Measurements from ENCODE around the gene NAPG.

Gene NAPG

GRCh38 chr18:10511236-10511635 is 14.6 kb upstream of the NAPG start:
- no peak overlapping the region for H3K9ac ChIP-seq (ENCODE audit: low read depth in 1 of 2, low read length in 2 of 2)
- no peak overlapping the region for H3K4me3 ChIP-seq (ENCODE audit: low read length in 2 of 2)
- H3K4me1 ChIP-seq (ENCODE audit: control insufficient read depth in 2 of 2, insufficient read depth in 2 of 2, low read length in 2 of 2): no peaks in the 10 kb centered on the region
- no peaks in the 10 kb centered on the region for H3K27me3 ChIP-seq (ENCODE audit: control insufficient read depth in 2 of 2, insufficient read depth in 2 of 2, low read length in 2 of 2)
- H3K9me3 ChIP-seq (ENCODE audit: control insufficient read depth in 2 of 2, low read length in 2 of 2): peaks cover 0 to 2% of the 10 kb centered on the region in 2 donors
- no peaks in the 10 kb centered on the region for H3K36me3 ChIP-seq (ENCODE audit: control insufficient read depth in 2 of 2, insufficient read depth in 2 of 2, low read length in 2 of 2)
- no peak overlapping the region for H3K27ac ChIP-seq (ENCODE audit: low read depth in 2 of 2, low read length in 2 of 2)

GRCh38 chr18:10514082-10514481 is 11.7 kb upstream of the NAPG start:
- Histone ChIP-seq H3K27ac (ENCODE audit: low read depth in 2 of 2, low read length in 2 of 2) (no peak overlapping the region), H3K36me3 (ENCODE audit: control insufficient read depth in 2 of 2, insufficient read depth in 2 of 2, low read length in 2 of 2) (no peaks in the 10 kb centered on the region), H3K4me3 (ENCODE audit: low read length in 2 of 2) (no peak overlapping the region), H3K4me1 (ENCODE audit: control insufficient read depth in 2 of 2, insufficient read depth in 2 of 2, low read length in 2 of 2) (no peaks in the 10 kb centered on the region), H3K9me3 (ENCODE audit: control insufficient read depth in 2 of 2, low read length in 2 of 2) (no peaks in the 10 kb centered on the region), H3K9ac (ENCODE audit: low read depth in 1 of 2, low read length in 2 of 2) (no peak overlapping the region), H3K27me3 (ENCODE audit: control insufficient read depth in 2 of 2, insufficient read depth in 2 of 2, low read length in 2 of 2) (no peaks in the 10 kb centered on the region)

- H3K4me1 ChIP-seq (ENCODE audit: control insufficient read depth in 2 of 2, insufficient read depth in 2 of 2, low read length in 2 of 2): no peaks in the 10 kb centered on the region
- no peaks in the 10 kb centered on the region for H3K27me3 ChIP-seq (ENCODE audit: control insufficient read depth in 2 of 2, insufficient read depth in 2 of 2, low read length in 2 of 2)
- H3K36me3 ChIP-seq (ENCODE audit: control insufficient read depth in 2 of 2, insufficient read depth in 2 of 2, low read length in 2 of 2): no peaks in the 10 kb centered on the region
- no peaks in the 10 kb centered on the region for H3K9me3 ChIP-seq (ENCODE audit: control insufficient read depth in 2 of 2, low read length in 2 of 2)
- no peak overlapping the region for H3K27ac ChIP-seq (ENCODE audit: low read depth in 2 of 2, low read length in 2 of 2)
- H3K4me3 ChIP-seq (ENCODE audit: low read length in 2 of 2): no peak overlapping the region
- no peak overlapping the region for H3K9ac ChIP-seq (ENCODE audit: low read depth in 1 of 2, low read length in 2 of 2)
Measured at GRCh38 chr18:10514601-10515000, 11.2 kb upstream of the NAPG start.

- Histone ChIP-seq H3K27ac (ENCODE audit: low read depth in 2 of 2, low read length in 2 of 2) (no peak overlapping the region), H3K27me3 (ENCODE audit: control insufficient read depth in 2 of 2, insufficient read depth in 2 of 2, low read length in 2 of 2) (no peaks in the 10 kb centered on the region), H3K4me1 (ENCODE audit: control insufficient read depth in 2 of 2, insufficient read depth in 2 of 2, low read length in 2 of 2) (no peaks in the 10 kb centered on the region), H3K36me3 (ENCODE audit: control insufficient read depth in 2 of 2, insufficient read depth in 2 of 2, low read length in 2 of 2) (no peaks in the 10 kb centered on the region), H3K9ac (ENCODE audit: low read depth in 1 of 2, low read length in 2 of 2) (no peak overlapping the region), H3K9me3 (ENCODE audit: control insufficient read depth in 2 of 2, low read length in 2 of 2) (no peaks in the 10 kb centered on the region), H3K4me3 (ENCODE audit: low read length in 2 of 2) (no peak overlapping the region)
Measured at GRCh38 chr18:10515456-10515855, 10.4 kb upstream of the NAPG start.

GRCh38 chr18:10516078-10516477 is 9.7 kb upstream of the NAPG start:
- Histone ChIP-seq H3K4me3 (ENCODE audit: low read length in 2 of 2) (no peak overlapping the region), H3K4me1 (ENCODE audit: control insufficient read depth in 2 of 2, insufficient read depth in 2 of 2, low read length in 2 of 2) (no peaks in the 10 kb centered on the region), H3K36me3 (ENCODE audit: control insufficient read depth in 2 of 2, insufficient read depth in 2 of 2, low read length in 2 of 2) (no peaks in the 10 kb centered on the region), H3K27me3 (ENCODE audit: control insufficient read depth in 2 of 2, insufficient read depth in 2 of 2, low read length in 2 of 2) (no peaks in the 10 kb centered on the region), H3K9me3 (ENCODE audit: control insufficient read depth in 2 of 2, low read length in 2 of 2) (no peaks in the 10 kb centered on the region), H3K9ac (ENCODE audit: low read depth in 1 of 2, low read length in 2 of 2) (no peak overlapping the region), H3K27ac (ENCODE audit: low read depth in 2 of 2, low read length in 2 of 2) (no peak overlapping the region)

GRCh38 chr18:10518595-10519255 is 7.1 kb upstream of the NAPG start:
- H3K27me3 ChIP-seq (ENCODE audit: control insufficient read depth in 2 of 2, insufficient read depth in 2 of 2, low read length in 2 of 2): no peaks in the 10 kb centered on the region
- H3K36me3 ChIP-seq (ENCODE audit: control insufficient read depth in 2 of 2, insufficient read depth in 2 of 2, low read length in 2 of 2): no peaks in the 10 kb centered on the region
- no peaks in the 10 kb centered on the region for H3K9me3 ChIP-seq (ENCODE audit: control insufficient read depth in 2 of 2, low read length in 2 of 2)
- peak overlapping the region in 1 of 2 donors; percentile 34 for H3K27ac ChIP-seq (ENCODE audit: low read depth in 2 of 2, low read length in 2 of 2)
- no peaks in the 10 kb centered on the region for H3K4me1 ChIP-seq (ENCODE audit: control insufficient read depth in 2 of 2, insufficient read depth in 2 of 2, low read length in 2 of 2)
- H3K4me3 ChIP-seq (ENCODE audit: low read length in 2 of 2): no peak overlapping the region
- no peak overlapping the region for H3K9ac ChIP-seq (ENCODE audit: low read depth in 1 of 2, low read length in 2 of 2)

GRCh38 chr18:10519366-10519765 is 6.5 kb upstream of the NAPG start:
- Histone ChIP-seq H3K27me3 (ENCODE audit: control insufficient read depth in 2 of 2, insufficient read depth in 2 of 2, low read length in 2 of 2) (no peaks in the 10 kb centered on the region), H3K4me1 (ENCODE audit: control insufficient read depth in 2 of 2, insufficient read depth in 2 of 2, low read length in 2 of 2) (no peaks in the 10 kb centered on the region), H3K36me3 (ENCODE audit: control insufficient read depth in 2 of 2, insufficient read depth in 2 of 2, low read length in 2 of 2) (no peaks in the 10 kb centered on the region), H3K4me3 (ENCODE audit: low read length in 2 of 2) (no peak overlapping the region), H3K9me3 (ENCODE audit: control insufficient read depth in 2 of 2, low read length in 2 of 2) (no peaks in the 10 kb centered on the region), H3K27ac (ENCODE audit: low read depth in 2 of 2, low read length in 2 of 2) (peak overlapping the region in 1 of 2 donors; percentile 34), H3K9ac (ENCODE audit: low read depth in 1 of 2, low read length in 2 of 2) (no peak overlapping the region)

GRCh38 chr18:10519999-10520935 is 5.6 kb upstream of the NAPG start:
- Histone ChIP-seq H3K27ac (ENCODE audit: low read depth in 2 of 2, low read length in 2 of 2) (peak overlapping the region in 1 of 2 donors; percentile 32), H3K27me3 (ENCODE audit: control insufficient read depth in 2 of 2, insufficient read depth in 2 of 2, low read length in 2 of 2) (no peaks in the 10 kb centered on the region), H3K36me3 (ENCODE audit: control insufficient read depth in 2 of 2, insufficient read depth in 2 of 2, low read length in 2 of 2) (no peaks in the 10 kb centered on the region), H3K4me1 (ENCODE audit: control insufficient read depth in 2 of 2, insufficient read depth in 2 of 2, low read length in 2 of 2) (peaks cover 0 to 2% of the 10 kb centered on the region in 2 donors), H3K9ac (ENCODE audit: low read depth in 1 of 2, low read length in 2 of 2) (no peak overlapping the region), H3K9me3 (ENCODE audit: control insufficient read depth in 2 of 2, low read length in 2 of 2) (no peaks in the 10 kb centered on the region), H3K4me3 (ENCODE audit: low read length in 2 of 2) (no peak overlapping the region)

GRCh38 chr18:10521566-10521965 is 4.3 kb upstream of the NAPG start:
- Histone ChIP-seq H3K9ac (ENCODE audit: low read depth in 1 of 2, low read length in 2 of 2) (no peak overlapping the region), H3K27ac (ENCODE audit: low read depth in 2 of 2, low read length in 2 of 2) (no peak overlapping the region), H3K36me3 (ENCODE audit: control insufficient read depth in 2 of 2, insufficient read depth in 2 of 2, low read length in 2 of 2) (no peaks in the 10 kb centered on the region)

GRCh38 chr18:10522574-10522973 is 3.3 kb upstream of the NAPG start:
- H3K36me3 ChIP-seq (ENCODE audit: control insufficient read depth in 2 of 2, insufficient read depth in 2 of 2, low read length in 2 of 2): no peaks in the 10 kb centered on the region
- no peak overlapping the region for H3K4me3 ChIP-seq (ENCODE audit: low read length in 2 of 2)
- no peaks in the 10 kb centered on the region for H3K27me3 ChIP-seq (ENCODE audit: control insufficient read depth in 2 of 2, insufficient read depth in 2 of 2, low read length in 2 of 2)
- H3K4me1 ChIP-seq (ENCODE audit: control insufficient read depth in 2 of 2, insufficient read depth in 2 of 2, low read length in 2 of 2): peaks cover 5 to 13% of the 10 kb centered on the region in 2 donors
- no peak overlapping the region for H3K27ac ChIP-seq (ENCODE audit: low read depth in 2 of 2, low read length in 2 of 2)
- no peaks in the 10 kb centered on the region for H3K9me3 ChIP-seq (ENCODE audit: control insufficient read depth in 2 of 2, low read length in 2 of 2)
- no peak overlapping the region for H3K9ac ChIP-seq (ENCODE audit: low read depth in 1 of 2, low read length in 2 of 2)

More at GRCh38 chr18:10521566-10521965, 4.3 kb upstream of the NAPG start:
- no peaks in the 10 kb centered on the region for H3K27me3 ChIP-seq (ENCODE audit: control insufficient read depth in 2 of 2, insufficient read depth in 2 of 2, low read length in 2 of 2)
- H3K4me1 ChIP-seq (ENCODE audit: control insufficient read depth in 2 of 2, insufficient read depth in 2 of 2, low read length in 2 of 2): peaks cover 0 to 6% of the 10 kb centered on the region in 2 donors
- H3K9me3 ChIP-seq (ENCODE audit: control insufficient read depth in 2 of 2, low read length in 2 of 2): no peaks in the 10 kb centered on the region
- no peak overlapping the region for H3K4me3 ChIP-seq (ENCODE audit: low read length in 2 of 2)

Measured in mucosa of rectum (tissue), 2 donors.